Measurements from ENCODE around the gene PHF2.

DNA sequence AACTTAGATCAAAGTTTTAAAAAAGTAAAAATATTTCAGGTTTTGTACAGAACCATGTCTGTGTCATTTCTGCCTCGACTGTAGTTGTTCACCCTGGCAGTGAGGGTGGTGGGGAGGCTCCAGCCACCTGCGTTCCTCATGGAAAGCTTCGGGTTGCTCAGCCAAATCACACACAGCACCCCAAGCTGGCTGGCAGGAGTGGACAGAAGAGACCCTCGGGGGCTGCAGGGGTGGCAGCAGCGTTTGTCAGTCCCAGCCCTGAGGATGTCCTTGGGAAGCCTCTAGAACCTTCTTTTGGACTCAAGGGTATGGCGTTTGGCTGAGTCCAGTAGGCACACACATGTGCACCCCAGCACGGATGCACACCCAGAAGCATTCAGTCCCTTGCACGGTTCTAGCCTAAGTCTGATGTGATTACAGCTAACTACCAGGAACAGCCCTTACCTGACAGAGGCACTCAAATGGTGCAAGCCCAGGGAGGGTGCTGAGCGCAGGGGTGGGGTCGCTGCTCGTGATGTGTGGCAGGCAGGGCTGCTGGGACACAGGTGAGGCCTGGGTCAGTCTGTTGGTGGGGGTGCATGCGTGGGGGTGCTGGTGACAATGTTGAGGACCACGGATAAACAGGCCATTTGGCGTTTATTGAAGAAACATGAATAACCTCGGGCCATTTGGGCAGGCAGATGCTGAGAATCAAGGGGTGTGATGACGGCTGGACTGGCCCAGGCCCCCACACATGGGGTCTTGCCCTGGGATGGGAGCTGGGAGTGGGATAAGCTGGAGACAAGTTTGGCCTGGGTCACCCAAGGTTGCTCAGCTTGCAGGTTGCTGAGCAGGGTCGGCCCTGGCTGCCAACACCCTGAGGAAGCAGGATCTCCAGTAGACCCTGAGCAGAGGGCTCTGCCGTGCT lies 103.4 kb downstream of the PHF2 start:
- TF ChIP-seq, protein P1, sequence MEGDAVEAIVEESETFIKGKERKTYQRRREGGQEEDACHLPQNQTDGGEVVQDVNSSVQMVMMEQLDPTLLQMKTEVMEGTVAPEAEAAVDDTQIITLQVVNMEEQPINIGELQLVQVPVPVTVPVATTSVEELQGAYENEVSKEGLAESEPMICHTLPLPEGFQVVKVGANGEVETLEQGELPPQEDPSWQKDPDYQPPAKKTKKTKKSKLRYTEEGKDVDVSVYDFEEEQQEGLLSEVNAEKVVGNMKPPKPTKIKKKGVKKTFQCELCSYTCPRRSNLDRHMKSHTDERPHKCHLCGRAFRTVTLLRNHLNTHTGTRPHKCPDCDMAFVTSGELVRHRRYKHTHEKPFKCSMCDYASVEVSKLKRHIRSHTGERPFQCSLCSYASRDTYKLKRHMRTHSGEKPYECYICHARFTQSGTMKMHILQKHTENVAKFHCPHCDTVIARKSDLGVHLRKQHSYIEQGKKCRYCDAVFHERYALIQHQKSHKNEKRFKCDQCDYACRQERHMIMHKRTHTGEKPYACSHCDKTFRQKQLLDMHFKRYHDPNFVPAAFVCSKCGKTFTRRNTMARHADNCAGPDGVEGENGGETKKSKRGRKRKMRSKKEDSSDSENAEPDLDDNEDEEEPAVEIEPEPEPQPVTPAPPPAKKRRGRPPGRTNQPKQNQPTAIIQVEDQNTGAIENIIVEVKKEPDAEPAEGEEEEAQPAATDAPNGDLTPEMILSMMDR (conservative IDR thresholded peaks at IDR 0.05; ENCODE audit: low read length) = no peak
- TF ChIP-seq EZH2phosphoT487 (IDR thresholded peaks at IDR 0.05; ENCODE audit: borderline replicate concordance, low read depth, low read length) = no peak
